Activated CD8-positive, alpha-beta memory T cell treated with anti-CD3 and anti-CD28 coated beads, Interleukin-2, amount 50 U/mL, for 24 hours (primary cell): ENCODE measurements around the gene FYN.
"Not testable (repeated sequence)": the region's sequence is repeated elsewhere in the genome, so short reads cannot be mapped to it uniquely, and the experiment has no call there.

ENCODE experiments used
- DNase-seq: peaks from one replicate; pipeline ENCODE4 v3.0.0-alpha.2; 2020; ENCODE audit errors: extremely low read depth

FYN gene

DNA sequence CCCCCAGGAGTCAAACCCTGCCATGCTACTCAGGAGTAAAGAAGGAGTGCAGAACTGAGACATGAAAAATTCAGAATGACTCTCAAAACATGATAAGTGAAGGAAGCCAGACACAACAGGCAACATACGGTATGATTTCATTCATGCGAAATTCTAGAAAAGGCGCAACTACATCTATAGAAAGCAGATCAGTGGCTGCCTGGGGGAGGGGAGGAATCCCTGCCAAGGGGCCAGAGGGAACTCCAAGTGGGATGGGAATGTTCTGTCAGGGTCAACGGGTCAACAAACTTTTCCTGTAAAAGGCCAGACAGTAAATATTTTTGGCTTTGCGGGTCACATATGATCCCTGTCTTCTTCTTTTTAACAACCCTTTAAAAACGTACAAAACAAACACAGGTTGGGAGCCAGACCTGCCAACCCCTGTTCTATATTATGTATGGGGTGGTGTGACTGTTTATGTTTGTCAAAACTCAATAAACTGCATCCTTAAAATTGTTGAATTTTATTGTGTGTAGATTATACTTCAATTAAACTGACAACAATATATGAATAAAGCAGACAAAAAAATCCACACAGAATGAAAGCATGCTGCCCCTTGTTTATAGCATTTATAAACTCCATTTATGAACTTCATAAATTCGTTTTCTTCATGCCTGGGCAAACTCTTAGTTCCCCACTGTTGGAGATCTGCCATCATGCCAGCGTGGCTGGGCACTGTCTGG lies 211.0 kb downstream of the FYN start:
- DNase-seq = no peak

DNA sequence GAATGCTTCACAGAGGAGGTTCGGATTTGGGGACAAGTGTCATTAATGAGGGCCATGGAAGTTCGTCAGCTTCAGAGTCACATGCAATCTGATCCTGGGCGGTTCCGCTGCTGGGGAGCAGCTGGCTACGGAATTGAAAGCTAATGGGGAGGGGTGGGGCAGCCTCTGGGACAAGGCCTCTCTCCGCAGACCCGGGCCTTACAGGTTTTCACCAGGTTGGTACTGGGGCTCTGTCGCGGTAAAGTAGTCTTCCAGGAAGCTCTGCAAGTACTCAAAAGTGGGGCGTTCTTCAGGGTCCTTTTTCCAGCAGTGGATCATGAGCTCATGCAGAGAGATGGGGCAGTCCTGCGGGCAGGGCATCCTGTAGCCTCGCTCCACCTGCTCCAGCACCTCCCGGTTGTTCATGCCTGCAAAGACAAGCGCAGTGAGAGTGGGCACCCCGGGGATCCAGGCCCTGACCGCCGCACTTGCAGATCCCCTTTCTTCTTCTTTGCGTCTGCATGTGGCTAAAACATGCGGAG lies 211.7 kb downstream of the FYN start:
- no peak for DNase-seq

DNA sequence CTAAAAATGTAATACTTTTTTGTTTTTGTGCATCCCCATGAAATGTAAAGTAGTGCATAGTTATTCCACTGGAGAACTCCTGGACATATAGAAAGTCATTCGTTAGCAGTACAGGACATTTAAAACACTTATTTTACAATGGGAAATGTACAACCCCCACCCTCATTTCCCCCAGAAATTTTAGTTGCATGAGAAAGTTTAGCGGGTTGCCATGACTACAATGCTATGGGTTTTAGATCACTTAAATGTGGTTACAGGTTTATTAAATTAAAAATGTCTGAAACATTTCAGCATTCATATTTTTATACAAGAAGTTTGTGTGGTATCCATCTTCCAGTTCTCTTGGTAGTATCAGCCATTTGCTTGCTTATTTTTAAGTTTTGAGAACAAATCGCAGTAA lies 212.7 kb downstream of the FYN start:
- no peak for DNase-seq

DNA sequence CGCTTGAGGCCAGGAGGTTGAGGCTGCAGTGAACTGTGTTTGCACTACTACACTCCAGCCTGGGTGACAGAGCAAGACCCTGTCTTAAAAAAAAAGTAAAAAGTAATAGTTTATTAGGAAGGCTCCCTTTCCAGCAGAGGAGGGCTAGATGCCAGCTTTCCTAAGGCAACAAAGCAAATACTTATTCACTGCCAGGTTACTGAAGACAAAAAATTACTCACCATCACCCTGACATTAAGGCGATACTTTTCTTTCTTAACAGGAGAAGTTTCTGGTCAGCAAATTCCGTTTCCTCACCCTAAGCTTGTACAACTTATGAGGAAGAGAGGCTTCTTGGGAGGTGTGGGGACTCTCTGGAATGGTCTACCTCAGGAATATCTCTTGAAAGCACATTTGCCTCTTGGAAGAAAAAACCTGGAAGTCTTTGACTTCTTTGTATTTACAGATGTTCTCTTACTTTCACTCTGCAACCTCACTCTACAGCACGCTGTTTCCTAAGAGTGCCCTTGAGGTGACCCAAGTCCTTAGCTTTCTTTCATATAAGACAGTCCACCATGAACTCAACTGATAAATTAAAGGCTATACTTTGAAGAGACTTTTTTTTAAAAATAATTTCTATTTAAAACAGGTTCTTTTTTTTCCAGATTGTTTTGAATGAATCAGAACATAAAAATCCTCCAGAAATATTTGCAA lies 214.6 kb downstream of the FYN start:
- no peak for DNase-seq

DNA sequence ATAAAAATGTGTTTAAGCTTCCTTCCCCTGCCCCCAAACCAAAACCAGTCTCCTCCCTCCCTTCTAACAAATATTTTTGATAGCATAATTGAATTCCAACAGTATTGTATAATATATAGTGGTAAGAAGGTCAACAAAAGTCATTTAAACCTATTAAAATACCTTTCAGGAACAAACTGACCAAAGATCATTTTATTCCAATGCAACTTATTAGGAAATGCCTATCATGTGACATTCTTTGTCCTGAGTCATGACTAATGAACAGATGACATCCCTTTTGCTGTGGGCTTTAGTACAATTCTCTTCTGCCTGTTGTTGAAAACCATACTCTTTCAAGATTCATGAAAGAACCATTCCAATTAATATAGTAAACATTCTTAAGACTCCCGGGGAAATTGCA lies 216.1 kb downstream of the FYN start:
- DNase-seq = no peak

DNA sequence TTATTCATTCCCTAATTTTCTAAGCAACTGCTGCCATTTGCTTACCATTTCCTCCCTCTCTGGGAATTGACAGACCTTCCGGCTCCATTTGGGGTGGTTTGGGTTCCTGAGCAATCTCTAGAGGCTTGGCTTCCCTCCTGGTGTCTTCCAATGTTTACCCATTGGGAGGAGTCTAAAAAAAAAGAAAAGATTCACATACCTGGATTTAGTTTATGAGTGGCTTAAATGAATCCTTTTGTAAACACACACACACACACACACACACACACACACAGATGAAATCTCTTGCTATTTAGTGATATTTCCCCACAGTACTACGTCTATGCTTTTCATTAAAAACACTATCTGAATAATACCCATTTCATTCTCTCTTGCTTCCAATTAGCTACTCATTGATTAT lies 219.3 kb downstream of the FYN start:
- DNase-seq = no peak

DNA sequence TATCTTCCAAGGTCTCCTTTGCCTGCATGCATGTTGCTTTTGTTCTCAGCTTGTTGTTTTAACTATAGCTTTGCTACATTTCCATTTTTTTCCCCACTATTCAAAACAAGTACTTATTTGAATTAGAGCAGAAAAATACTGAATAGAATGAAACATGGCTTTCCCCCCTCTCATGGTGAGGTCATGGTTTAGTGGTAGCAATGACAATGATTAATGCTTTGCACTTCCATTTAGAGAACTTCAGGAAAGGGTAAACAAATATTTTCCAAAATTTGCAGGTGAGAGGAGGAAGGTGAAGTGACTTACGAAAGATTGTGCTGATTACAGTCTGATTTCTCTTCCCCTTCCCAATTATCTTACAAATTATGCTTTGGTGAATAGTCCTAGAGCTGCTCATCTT lies 219.8 kb downstream of the FYN start:
- DNase-seq = no peak

DNA sequence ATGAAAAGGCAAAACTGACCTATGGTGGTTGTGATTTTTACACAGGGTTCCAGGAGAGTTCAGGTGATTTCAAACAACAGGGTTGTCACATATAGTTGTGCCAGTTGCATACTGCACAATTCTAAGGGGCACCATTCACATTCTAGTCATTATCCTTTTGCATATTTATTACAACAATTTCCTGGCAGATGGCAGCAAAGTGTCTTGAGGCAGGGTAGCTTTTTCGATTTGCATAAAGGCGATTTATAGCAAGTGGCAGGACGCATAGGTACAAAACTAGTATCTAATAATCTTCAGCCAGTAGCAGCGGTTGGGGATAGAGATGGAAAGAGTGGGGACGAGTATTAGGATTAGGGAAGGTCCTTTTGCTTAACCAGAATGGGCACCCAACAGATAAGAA lies 221.1 kb downstream of the FYN start:
- DNase-seq = no peak

DNA sequence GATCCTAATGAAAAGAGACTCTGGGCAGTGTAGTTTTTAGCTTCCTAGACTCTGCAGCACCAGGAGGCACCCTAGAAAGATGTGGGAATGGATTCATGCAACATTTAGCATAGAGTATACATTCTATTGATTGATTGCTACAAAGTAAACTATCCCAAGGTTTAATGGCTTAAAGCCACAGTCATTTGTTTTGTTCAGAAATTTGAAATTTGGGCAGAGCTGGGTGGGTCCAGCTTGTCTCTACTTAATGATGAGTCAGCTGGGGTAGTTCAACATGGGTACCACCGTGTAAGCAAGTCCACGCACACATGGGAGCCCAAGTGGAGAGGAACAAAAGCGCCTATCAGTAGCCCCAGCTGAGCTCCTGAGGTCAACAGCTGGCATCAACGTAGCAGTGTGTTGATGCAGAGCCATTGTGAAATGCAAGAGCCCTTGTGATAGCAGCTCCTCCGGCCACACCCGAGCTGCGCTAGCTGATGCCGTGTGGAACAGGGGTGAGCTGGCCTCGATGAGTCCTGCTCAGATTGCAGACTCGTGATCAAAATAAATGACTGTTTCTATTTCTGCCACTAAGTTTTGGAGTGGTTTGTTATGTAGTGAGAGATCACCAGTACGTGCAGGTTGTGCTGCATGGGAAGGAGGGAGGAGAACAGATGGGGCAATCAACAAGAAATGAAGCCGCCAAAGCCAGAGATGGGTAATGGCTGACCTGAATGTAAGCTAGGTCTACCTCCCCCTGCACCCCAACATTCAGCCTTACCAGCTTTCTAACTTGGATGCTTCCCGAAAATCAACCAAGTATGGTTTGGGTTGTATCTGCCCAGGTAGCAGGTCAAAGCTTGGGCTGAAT lies 221.8 kb downstream of the FYN start:
- no peak for DNase-seq

DNA sequence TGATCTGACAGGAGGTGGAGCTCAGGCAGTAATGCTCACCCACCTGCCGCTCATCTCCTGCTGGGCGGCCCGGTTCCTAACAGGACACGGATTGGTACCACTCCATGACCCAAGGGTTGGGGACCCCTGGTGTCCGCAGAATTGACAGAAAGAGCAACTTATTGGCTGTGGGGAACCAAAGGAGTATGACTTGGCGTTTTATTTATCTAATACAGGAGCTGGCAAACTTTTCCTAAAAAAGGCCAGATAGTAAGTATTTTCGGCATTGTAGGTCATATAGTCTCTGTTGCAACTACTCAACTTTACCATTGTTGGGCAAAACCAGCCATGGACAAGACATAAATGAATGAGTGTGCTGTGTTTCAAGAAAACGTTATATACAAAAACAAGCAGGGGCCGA lies 223.2 kb downstream of the FYN start:
- no peak for DNase-seq

DNA sequence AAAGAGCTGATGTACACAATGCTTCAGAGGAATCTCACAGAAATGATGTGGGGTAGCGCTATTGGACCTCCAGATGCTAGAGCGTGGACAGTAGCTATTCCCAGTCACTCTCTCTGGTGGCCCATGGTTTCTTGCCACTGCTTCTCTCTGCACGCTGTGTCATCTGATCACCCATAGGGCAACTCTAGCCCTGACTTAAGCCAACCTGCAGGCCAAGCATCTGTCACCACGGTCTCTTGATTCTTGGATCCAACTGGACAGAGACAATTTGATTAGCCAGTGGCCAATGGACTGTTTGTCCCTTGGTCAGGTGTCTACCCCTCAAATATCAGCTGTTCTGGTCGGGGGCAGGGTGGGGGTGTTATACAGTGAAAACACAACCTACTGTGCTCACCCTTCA lies 225.2 kb downstream of the FYN start:
- DNase-seq = no peak

DNA sequence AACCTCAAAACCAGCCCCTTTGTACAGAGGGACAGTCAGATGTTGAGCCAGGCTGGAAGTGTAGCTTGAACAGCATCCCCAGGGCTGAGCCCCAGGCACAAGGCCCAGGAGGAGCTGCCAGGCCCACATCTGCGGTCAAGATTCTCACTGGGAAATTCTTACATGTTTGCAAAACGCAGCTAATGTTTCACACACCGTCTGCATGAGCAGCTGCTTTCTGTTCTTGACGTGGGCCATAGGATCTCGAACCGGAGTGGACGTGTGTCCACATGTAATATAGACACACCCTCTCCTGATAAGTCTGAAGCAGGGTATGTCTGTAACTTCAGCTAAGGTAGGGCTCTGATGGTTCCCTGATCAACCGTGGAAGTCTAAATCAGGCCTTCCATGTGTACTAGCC lies 226.3 kb downstream of the FYN start:
- DNase-seq = no peak

DNA sequence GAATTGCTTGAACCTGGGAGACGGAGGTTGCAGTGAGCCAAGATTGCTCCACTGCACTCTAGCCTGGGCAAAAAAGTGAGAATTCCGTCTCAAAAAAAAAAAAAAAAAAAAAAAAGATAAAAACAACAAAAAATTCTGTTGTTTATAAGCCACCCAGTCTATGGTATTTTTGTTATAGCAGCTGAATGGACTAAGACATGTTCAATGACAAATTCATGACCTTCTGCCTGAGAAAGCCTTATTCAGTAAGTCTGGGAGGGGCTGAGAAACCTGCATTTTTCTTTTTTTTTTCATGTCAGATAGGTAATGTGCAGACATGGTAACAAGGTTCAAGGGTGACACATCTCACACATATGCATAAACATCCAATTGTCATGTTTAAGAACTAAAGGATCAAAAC lies 227.2 kb downstream of the FYN start:
- DNase-seq = no peak

DNA sequence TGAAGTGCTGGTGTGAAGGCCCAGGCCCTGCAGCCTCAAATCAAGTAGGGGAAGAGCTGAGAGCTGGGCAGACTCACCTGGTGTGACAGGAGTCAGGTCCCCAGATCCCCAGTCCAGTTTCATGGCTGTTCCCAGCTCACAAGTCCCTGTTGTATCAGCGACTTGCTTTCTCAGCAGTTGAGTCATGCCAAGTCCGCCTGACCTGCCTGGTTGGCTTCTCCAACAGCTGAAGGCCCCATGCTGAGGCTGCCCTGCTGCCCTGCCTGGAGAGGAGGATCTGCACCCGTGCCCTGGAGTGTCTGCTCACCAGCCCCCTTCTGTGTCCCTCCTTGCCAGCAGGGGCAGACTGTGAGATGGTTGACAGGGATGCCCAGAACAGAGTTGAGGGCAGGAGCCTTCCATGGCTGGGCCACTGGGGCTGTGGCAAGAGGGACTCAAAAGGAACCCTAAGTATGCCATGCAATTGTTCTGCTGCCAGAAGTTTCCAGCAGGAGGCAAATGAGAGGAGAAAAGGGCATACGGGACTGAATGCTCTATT lies 228.3 kb downstream of the FYN start:
- no peak for DNase-seq

DNA sequence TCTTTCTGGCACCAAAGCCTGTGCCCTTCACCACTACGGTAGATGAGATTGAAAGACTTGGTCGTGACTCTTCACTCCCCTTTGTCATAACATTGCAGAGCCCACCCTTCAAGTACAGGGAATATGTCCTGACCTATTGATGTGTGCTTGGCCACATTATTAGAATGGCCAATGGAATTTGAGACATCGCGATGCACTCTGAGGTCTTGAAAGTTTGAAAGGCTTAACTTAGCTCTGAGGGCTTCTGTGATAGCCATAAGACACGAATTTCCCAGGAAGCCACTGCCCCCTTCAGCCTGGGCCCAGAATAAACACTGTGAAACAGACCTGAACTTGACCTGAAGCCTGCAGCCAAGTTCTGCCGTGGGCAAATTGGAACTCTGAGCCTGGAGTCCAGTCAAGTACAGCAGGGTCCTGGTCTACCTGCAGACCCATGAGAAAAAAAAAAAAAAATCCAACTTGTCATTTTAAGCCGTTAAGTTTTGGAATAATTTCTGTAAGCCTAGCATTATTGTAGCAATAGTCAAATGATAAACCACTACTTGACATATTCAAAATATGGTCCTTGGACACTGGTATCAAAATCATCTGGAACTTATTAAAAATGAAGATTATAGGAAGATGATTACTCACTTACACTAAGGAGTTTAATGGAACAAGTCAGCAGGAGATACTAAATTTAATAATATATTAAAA lies 230.6 kb downstream of the FYN start:
- DNase-seq = no peak

DNA sequence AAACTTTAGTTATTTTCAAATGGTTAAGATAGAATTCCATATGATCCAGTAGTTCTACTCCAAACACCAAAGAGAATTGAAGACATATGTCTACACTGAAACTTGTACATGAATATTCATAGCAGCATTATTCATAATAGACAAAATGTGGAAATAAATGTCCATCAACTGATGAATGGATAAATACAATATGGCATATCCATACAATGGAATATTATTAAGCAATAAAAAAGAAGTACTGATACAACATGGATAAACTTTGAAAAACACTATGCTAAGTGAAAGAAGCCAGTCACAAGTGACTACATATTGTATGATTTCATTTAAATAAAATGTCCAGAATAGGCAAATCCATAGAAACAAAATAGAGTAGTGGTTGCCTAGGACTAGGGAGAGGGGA lies 234.0 kb downstream of the FYN start:
- DNase-seq = no peak

DNA sequence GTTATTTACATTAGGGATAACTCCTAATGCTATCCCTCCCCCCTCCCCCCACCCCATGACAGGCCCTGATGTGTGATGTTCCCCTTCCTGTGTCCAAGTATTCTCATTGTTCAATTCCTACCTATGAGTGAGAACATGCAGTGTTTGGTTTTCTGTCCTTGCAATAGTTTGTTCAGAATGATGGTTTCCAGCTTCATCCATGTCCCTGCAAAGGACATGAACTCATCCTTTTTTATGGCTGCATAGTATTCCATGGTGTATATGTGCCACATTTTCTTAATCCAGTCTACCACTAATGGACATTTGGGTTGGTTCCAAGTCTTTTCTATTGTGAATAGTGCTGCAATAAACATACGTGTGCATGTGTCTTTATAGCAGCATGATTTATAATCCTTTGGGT lies 238.3 kb downstream of the FYN start:
- DNase-seq = not testable (repeated sequence)

DNA sequence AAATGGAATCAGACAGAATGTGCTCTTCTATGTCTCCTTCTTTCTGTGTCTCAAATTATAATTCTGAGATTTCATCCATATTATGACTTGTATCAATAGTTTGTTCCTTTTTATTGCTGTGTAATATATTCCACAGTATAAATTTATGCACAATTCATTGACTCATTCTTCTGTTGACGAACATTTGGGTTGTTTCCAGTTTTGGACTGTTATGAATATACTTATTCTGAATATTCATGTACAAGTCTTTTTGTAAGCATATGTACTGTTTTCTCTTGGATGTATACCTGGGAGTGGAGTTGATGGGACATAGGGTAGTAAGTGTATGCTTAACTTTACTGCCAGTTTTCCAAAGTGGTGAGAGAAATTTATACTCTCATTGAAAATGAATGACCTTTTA lies 239.4 kb downstream of the FYN start:
- no peak for DNase-seq

DNA sequence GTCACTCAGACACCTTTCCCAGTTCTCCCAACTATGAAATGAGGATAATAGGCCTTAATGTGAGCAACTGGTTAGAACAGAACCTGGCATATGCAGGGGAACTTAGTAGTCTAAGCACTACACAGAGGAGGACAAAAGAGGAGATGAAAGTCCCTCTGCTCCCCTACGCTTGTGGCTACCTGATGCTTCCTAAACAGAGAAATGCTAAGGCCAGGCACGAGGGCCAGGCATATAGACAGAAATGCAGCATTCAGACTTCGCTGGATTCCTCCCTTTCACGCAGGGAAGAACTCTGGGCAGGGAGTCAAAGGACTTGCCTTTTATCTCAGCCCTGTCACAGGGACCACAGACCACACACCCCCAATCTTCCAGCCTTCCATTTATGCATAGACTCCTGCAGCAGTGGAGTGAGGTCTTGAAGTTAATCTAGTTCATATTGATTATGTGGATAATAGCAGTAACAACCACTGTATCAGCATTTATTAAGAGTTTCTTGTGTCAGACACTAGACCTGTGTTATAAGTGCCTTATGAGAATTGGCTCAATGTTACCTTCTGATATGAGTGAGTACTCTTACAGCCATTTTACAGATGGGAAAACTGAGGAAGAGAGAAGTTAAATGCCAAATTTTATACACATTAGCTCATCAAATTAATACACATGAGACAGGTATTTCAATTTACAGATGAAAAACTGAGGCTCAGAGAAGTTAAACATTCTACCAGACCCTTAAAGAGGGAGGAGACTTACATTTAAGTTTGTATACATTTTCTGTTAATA lies 240.6 kb downstream of the FYN start:
- no peak for DNase-seq

DNA sequence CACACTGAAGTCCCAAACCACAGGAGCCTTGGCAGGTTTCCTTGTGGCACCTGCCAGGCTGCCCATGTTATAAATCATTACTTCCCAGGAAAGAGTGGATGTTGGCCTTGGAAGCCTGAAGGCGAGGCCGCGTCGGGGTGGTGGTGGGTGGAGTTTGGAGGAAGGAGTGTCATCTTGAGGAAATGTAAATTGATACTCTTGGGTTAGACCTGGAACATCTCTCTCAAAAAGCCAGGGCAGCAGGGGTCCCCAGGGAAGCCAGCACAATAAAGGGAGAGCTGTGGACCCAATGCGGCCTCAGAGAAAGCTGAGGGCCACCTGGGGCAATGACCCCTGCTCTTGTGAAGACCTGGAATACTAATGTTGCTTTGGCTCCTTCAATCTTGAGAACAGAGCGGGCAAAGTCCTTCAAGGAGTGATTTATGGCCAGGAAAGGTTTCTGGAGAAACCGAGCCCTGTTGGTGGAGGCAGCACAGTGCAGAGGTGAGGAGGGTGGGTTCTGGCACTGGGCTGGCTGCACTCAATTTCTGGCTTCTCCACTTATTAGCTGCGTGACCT lies 241.3 kb downstream of the FYN start:
- DNase-seq = no peak

DNA sequence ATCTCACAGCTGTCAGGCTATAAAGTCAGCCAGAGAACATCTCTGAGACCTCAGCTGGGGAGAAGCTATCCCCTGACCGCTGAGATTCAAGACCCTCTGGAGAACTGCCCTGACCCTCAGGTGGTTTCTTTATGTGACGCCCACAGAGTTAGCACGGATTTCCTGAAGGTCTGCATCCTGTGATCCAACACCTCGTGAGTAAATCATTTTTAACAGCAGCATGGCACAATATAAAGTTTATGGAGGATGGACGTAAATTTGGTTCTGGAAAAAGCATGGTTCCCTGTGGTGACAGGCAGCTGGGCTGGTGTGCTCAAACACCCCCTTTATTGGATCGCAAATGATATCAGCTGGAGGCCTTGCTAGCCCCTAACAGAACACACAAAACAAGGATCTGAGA lies 242.2 kb downstream of the FYN start:
- DNase-seq = no peak
